Stimulated activated CD8-positive, alpha-beta memory T cell treated with anti-CD3 and anti-CD28 coated beads, Interleukin-4, amount 100 ng/mL, for 48 hours (primary cell): ENCODE results near the gene RNF207.
"Not testable (repeated sequence)": the region's sequence is repeated elsewhere in the genome, so short reads cannot be mapped to it uniquely, and the experiment has no call there.

Source experiments
- DNase-seq: peaks from one replicate; pipeline ENCODE4 v3.0.0-alpha.2; 2020

Gene RNF207

DNA sequence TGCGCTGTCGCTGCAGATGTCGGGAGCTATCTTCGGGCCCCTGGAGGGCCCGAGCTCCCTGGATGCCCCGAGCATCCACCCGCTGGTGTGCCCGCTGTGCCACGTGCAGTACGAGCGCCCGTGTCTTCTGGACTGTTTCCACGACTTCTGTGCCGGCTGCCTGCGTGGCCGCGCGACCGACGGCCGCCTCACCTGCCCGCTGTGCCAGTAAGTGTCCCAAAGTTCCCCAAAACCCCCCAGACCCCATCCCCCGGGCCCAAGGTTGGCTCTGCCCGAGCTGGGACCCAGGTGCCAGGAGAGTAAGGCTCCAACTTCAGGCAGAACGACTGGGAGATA is 569 bp downstream of the RNF207 start:
- no peak for DNase-seq

DNA sequence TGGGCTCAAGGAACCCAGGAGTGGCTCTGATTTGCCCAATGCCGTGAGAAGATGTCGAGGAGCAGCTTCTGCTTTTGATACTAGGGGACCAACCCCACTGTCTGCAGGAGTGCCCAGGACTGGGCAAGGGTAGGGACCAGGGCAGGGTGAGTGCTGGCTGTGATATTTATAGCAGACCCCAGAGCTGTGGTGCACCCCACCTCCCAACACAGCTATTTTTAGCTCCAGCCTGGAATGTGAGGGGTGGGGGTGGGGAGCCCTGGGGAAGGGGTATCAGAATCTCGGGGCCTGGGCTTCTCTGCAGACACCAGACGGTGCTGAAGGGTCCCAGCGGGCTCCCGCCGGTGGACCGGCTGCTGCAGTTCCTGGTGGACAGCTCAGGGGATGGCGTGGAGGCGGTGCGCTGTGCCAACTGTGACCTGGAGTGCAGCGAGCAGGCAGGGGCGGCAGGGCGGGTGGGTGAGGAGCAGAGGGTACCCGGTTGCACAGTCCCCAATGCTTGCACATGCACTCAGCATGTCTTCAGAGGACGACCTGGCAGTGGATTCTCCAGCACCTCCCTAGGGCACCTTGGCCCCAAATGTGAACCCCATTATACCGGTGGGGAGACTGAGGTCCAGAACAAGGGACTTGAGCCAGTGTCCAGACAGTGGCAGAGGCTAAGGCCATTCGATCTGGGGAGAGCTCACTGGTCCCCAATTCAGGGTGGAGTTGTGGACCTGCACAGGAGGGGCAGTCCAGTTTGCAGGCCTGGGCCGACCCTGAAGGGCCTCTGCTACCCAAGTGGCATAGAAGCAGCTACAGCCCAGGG is 1.4 kb downstream of the RNF207 start:
- DNase-seq: no peak

DNA sequence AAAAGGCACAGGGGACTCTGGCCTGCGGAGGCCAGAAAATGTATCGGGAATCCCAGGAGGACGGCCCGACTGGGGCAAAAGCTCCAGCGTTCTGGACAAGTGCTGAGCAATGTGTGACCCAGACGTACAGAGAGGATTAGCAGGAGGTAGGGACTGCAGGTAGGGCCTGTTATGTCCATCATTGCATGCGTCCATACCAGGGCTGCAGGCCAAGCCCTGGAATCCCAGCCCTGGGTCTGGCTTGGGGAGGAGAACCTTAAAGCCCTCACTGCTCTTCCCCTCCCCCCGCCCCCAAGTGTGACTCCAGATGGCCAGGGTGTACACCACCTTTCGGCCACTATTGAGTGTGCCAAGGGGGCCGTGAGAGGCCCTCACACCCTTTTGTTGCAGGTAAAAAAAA is 2.0 kb downstream of the RNF207 start:
- DNase-seq: no peak

DNA sequence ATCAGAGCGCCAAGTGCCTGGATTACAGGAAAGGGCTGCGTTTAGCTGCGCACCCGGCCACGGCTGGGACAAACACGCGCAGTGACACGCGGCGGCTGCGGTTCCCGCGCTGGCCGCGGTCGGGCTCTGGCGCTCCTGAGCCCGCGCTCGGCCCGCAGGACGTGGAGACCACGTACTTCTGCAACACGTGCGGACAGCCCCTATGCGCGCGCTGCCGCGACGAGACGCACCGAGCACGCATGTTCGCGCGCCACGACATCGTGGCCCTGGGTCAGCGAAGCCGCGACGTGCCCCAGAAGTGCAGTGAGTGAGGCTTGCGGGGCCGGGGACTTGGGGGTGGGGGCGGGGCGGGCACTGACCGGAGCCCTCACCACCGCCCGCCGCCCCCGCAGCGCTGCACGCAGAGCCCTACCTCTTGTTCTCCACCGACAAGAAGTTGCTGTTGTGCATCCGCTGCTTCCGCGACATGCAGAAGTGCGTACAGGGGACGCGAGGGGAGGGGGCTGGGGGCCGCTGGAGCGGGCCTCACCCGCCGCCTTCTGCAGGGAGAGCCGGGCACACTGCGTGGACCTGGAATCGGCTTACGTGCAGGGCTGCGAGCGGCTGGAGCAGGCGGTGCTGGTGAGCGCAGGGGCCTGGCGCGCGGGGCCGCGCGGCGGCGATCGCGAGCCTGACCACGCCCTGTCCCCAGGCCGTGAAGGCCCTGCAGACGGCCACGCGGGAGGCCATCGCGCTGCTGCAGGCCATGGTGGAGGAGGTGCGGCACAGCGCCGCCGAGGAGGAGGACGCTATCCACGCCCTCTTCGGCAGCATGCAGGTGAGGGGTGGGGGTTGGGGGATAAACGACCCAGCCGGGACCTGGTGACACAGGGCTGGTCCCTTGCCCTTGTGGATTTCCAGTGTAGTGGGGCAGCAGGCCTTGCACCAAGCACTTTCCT is 3.1 kb downstream of the RNF207 start:
- peak; percentile 36 for DNase-seq

DNA sequence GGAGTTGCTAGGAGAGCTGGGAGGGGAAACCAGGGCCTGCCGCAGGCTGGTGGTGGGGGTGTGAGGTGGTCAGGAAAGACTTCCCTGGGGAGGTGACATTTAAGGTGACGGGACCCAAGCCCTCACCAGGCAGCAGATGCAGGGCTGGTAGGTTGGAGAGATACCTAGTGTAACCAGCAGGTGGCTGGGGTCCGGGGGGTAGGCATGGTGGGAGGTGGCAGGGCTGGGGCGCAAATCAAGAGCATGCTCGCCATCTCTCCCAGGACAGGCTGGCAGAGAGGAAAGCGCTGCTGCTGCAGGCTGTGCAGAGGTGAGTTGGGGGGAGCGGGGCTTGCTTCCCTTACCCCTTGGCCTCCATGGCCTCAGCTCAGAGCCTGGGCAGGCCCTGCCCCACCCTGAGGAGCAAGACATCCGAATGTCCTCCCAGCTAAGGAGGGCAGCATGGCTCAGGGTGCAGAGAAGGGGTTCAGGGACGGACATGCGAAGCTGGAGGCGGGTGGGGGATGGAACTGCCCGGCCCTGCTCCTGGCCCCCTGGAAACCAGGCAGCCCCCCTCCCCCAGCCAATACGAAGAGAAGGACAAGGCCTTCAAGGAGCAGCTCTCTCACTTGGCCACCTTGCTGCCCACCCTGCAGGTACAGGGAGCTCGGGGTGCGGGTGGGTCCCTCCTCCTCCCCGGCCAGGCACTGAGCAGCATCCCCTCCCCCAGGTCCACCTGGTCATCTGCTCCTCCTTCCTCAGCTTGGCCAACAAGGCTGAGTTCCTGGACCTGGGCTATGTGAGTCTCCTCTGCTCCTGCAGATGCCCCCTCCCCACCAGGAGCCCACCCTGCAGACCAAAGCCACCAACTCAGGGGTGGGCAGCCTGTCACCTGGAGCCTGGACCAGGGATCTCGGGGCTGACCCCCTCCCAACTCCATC is 4.0 kb downstream of the RNF207 start:
- peak; percentile 52 for DNase-seq

DNA sequence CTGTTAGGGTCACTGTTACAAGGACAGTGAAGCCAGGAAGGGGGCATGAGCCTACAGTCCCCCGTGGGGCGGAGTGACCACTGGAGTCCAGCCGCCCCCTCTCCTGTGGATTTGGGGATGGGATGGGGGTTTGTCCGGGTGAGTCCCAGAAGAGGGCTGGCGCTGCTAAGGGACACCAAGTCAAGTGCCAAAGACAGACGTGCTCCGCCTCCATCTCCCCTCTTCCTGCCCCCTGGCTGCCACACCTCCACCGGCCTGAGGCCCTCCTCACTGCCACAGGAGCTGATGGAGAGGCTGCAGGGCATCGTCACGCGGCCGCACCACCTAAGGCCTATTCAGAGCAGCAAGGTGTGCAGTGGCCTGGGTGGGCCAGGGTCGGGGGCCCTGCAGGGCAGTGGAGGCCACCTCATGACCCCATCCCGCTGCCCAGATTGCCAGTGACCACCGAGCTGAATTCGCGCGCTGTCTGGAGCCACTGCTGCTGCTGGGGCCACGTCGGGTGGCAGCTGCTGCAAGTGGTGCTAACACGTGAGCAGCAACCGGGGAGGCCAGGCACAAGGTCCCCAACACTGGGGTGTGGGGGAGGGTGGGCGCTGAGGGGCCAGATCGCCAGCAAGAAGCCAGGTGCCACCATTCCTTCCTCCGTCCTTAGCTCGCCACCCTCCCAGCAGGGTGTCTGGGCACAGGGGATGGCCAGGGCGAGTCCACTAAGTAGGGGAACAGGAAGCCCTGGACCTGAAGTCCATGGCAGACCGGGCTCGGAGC is 4.9 kb downstream of the RNF207 start:
- DNase-seq: no peak

DNA sequence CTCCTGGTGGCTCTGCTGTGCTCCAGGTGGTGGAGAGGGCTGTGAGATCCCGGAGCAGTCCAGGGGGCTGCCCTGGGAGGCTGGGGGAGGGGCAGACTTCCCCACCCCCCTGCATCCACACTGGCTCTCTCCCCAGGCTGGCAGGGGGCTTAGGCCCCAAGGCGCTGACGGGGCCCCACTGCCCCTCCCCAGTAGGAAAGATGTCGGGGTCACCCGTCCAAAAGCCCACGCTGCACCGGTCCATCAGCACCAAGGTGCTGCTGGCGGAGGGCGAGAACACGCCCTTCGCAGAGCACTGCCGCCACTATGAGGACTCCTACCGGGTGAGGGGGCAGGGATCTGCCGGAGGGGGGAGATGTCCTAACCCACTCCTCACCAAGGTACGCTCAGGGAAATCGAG is 5.8 kb downstream of the RNF207 start:
- DNase-seq: no peak

DNA sequence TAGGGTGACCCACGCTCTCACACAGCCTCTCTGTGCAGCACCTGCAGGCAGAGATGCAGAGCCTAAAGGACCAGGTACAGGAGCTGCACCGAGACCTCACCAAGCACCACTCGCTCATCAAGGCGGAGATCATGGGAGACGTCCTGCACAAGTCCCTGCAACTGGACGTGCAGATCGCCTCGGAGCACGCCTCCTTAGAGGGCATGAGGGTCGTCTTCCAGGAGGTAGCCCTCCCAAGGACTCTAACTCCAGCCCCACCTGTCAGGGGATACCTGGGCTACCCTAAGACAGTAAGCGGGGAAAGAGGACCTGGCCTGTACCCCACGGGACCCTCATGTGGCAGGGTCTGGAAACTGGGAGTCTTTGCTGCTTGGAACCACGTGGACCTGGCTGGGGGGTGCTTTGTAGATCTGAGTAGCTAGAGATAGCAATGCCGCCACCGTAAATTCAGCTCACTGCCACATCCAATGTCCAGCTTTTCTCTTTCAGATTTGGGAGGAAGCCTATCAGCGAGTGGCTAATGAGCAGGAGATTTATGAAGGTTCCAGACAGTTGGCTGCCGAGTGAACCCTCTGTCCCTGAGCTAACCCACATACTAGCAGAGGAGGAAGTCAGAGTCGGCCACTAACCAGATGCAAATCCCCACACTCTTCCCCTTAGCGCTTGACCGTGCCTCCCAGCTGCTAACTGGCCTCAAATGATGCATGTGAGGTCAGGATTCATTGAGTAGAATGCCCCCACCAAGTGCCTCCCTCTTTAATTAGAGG is 6.5 kb downstream of the RNF207 start:
- no peak for DNase-seq

DNA sequence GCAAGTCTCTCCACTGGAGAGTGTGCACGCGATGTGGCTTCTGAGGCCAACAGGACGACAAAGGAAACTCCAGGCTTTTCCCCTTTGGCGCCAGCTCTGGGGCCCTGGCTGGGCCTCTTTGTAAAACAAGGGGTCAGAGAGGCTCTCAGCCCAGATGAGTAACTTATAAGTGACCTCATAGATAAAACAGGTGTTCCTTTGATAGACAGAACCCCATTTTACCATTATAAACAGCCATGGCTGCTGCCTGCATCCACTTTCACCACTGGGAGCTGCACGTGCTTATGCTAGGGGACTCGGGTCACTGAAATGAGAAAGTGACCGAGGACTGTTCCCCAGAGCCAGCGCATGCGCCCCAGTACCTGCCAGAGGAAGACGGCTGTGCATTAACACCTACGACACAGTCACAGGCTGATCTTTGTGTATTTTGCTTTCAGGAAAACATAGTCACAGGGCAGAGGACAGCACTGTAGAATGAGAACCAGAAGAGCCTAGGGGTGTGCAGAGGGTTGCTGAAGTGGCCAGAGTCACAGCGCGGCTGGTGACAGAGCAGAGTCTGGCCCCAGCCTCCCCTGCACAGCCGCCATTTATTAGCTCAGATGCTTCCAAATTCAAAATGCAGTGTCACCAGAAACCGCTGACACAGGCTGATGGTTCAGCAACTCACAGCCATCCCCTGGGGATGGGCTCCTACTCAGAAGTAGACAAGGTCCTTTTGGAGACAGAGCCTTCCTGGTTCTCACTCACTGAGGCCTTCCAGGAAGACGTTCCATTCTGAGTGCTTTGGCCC is 12.7 kb downstream of the RNF207 start:
- DNase-seq: no peak

DNA sequence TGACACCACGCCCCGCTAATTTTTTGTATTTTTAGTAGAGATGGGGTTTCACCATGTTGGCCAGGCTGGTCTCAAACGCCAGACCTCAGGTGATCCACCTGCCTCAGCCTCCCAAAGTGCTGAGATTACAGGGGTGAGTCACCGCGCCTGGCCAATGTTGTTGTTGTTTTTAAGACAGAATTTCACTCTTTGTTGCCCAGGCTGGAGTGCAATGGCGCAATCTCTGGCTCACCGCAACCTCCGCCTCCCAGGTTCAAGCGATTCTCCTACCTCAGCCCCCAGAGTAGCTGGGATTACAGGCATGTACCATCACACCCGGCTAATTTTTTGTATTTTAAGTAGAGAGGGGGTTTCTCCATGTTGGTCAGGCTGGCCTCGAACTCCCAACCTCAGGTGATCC is 13.7 kb downstream of the RNF207 start:
- DNase-seq: not testable (repeated sequence)

DNA sequence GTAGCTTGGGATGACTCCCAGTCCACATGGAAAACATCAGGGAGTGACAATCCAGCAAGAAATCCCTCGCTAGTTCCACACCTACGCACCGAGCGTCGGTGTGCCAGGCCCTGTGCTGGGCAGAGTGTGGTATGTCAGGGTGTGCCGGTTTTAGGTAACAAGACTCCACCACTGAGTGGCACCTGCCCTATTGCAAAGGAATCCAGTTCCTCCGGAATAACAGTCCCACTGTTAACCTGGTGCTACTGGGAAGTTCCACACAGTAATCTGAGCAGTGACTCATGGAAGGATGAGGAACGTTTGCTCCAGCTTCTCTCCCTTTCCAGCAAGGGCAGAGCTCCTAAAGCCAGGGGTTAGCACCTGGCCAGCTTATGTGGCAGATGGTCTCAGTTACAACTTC is 14.3 kb downstream of the RNF207 start:
- DNase-seq: no peak

DNA sequence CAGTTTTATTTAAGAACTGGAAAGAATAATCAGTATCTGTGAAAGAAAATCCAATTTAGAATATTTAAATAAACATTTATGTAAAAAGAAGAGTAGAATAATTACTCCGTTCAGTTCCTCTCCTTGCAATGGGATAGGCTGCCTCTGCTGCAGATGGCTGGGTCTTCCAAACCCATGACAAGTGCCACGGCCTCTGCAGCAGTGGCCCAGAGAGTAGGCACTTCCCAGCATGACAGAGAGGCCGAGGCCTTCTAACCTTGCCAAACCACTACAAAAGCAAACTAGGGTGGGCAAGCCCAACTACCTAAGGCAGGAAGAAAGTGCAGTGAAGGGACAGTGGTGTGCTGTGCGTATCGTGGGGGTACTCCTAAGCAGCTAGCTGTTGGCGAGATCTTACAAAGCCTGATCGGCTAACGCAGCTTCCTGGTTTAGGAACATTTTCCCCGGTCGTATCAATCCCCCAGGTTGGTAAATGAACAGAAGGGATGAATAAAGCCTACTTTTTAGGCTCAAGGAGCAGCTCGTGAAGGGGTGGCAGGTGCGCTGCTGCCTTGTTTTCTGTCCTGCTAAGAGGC is 15.4 kb downstream of the RNF207 start:
- no peak for DNase-seq

DNA sequence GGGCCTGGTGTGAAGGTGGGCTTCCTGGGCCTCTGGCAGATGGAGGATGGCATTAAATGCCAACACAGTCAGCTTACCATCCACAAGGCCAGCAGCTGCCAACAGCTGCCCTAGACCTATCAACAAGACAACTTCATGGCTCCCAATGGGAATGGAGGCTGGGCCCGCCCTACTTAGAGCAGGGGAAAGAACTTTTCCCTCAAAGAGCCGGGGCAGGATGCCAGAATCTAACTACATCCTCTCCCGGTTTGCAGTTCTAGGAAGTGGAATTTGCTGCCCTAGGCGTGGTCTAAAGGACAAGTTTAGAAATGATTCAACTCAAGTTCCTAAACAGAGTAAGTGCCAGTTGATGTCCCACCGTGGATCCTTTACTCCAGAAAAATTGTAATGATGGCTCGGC is 16.7 kb downstream of the RNF207 start:
- DNase-seq: no peak

DNA sequence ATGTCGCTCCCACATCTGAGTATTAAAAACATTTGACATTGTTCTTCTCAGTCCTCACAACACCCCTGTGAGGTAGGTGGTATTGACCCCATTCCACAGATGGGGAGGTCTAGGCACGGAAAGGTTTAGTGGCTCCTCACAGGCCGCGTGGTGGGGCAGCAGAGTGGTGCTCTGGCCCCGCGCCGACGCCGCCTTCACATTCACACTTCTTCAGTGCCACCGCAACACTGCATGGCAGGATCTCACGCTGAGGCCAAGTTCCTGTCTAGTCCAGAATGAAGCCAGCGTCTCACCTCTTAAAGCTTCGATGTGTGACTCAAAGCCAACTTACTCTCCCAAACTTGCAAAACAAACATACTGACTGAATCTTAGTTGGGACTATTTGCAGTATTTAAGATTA is 17.7 kb downstream of the RNF207 start:
- DNase-seq: no peak

DNA sequence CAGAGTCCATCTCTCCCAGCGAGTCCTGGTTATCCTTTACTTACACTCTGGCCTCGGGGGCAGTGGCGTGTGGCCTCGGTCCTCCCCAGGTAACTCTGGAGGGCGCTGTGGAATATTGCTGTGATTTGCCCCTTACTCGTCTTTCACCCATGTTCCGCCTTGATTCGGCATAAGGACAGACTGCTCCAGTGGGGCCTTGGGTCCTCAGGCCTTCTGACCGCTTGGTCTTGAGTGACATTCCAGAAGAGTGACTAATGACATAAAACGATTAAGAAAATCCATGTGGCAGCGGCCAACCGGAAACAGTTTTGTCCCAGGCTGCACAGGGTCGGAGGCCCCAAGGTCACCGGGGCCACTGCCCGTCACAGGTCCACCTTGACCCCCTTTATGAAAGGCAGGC is 18.8 kb downstream of the RNF207 start:
- DNase-seq: no peak

DNA sequence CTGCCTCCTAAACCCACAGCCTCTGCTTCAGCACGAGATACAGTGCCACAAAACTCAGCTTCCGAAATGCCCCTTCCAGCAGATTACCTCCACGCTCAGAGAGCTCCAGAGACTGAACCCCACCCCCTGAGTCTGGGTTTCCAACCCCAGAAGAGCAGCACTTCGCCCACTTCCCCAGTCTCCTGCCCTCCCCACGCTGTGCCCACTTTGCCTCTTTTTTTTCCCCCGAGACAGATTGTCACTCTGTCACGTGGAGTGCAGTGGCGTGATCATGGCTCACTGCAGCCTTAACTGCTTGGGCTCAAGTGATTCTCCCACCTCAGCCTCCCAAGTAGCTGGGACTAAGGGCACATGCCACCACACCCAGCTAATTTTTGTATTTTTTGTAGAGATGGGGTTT is 19.7 kb downstream of the RNF207 start:
- no peak for DNase-seq

DNA sequence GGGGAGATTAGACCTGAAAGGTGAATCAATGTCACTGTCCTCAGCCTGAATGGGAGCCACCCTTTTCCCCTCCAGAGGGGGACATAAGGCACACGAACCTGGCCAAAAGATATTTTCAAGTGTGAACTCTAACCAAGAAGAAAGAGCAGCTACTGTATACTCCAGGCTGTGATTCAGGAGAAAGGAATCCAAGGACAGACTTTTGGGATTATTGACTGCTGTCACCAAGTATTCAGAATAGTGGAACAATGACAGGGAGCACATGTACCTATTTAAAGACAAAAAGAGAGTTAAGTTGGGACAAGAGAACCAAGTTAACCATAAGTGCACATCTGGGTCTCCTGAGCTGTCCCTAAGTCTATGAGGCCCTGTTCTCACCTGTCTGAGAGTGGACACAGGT is 27.5 kb downstream of the RNF207 start:
- DNase-seq: no peak

DNA sequence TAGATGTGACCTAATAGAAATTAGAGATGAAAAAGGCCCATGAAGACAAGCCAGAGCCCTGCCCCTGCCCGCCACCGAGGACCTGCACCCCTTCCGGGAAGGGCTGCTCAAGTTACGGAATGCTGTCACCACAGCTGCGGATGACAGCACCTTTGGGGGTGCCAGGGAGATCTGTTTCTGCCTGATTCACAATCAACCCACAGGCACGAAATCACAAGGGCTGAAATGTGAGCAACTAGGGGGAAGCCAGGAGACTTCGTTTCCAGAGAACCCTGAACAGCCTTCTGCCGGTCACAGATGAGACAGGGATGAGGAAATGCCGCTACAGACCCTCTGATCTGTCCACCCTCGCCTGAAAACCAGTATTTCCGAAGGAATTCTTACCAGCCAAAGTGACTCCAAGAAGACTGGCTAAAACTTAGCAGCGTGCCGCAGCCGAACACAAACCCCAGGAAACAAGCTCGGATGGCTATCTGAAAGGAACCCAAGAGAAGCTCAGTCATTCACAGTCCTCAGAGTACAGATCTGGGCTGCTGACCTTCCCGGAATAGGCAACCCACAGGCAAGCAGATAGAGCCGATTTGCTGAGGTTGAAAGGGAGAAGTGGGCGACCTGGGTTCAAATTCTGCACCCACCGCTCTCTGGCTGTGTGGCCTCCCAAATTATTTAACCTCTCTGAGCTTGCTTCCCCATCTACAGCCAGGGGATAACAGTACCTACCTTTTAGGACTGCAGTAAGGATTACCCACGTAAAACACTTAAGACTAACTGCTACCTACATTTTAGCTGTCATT is 28.8 kb downstream of the RNF207 start:
- no peak for DNase-seq

DNA sequence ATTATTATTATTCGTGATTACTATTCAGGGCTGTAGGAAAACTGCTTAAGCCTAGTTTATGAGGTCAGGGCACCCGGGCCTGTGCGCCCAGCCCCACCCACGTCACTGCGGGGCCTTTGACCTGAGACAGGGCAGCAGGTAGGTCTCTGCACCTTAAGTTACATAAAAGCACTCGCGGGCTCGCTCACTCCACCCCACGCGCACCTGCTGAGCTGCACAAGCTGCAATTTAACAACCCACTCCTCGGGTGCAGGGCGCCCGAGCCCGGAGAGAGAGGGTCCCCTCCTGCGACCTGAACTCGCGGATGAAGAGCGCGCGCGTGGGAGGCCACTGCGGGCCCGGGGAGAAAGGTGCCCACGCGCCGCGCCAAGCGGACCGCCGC is 29.4 kb downstream of the RNF207 start:
- DNase-seq: peak; percentile 56

DNA sequence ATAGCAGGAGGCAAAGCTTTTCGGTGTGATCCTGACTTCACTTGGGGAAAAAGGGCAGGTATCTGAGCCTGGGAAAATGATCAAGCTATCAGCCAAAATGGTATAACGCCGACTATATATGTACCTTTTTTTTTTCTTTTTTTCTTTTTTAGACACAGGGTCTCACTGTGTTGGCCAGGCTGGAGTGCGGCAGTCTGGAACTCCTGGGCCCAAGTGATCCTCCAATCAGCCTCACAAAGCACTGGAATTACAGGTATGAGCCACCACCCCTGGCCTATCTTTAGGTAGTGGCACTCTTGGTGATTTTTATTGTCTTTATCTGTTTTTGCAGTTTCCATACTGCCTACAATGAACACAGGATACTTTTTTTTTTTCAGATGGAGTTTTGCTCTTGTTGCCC is 31.2 kb downstream of the RNF207 start:
- no peak for DNase-seq
